Endothelial cell of umbilical vein (primary cell): ENCODE measurements around the gene SLC36A3. TPM values are rescaled to one million over a fixed set of nuclear protein-coding genes. Genes with fewer than 3 reads are reported as not detected.

Experiments used
- BruUV-seq: library from RNA; stranded (reverse); fragments of 400-500 nt; replicated peaks from 2 replicates; lab custom pipeline; 2021; lab: Mats Ljungman, UMichigan
- CTCF ChIA-PET: fragments of 300-600, 350-600 bp; sonication (Branson Sonifier 250); formaldehyde crosslinking; loops from one replicate; lab custom pipeline; 2021; ENCODE audit warnings: antibody characterized with exemption, inconsistent platforms; lab: Charles Lee
- POLR2A ChIA-PET: fragments of 300-600, 350-600 bp; sonication (Branson Sonifier 250); formaldehyde crosslinking; loops from one replicate; lab custom pipeline; 2021; ENCODE audit warnings: antibody characterized with exemption, inconsistent platforms; lab: Charles Lee
- DNase-seq: peaks from one replicate; pipeline ENCODE4 v3.0.0-alpha.2; 2011; ENCODE audit warnings: low read depth, low spot score
- FAIRE-seq: peaks from 2 replicates; lab custom pipeline; 2011; peaks lifted over from hg19 to GRCh38; lab: Jason Lieb, UNC
- H2AFZ ChIP-seq: 2 replicates; pipeline ENCODE4 v1.6.0; 2012; ENCODE audit warnings: low read depth, low read length, control low read depth, inconsistent platforms
- H3K27ac ChIP-seq: 2 replicates; pipeline ENCODE4 v1.5.1; 2011; ENCODE audit warnings: low read depth, mild to moderate bottlenecking, control low read depth, low read length, moderate library complexity; ENCODE audit not compliant: insufficient read depth
- H3K27me3 ChIP-seq, 2 experiments: 2 replicates each; pipeline versions ENCODE4 v1.6.0 to v1.6.1; 2011; ENCODE audit warnings: low read length in 2 of 2, mixed read lengths in 1 of 2; ENCODE audit not compliant: control insufficient read depth in 2 of 2, insufficient read depth in 2 of 2
- H3K36me3 ChIP-seq, 2 experiments: 2 replicates in 1 of 2; 3 replicates in 1 of 2; pipeline ENCODE4 v1.5.1; 2011; ENCODE audit warnings: low read length in 2 of 2, mild to moderate bottlenecking in 1 of 2, moderate library complexity in 1 of 2; ENCODE audit not compliant: control insufficient read depth in 2 of 2, insufficient read depth in 2 of 2; ENCODE audit errors: extremely low read depth in 1 of 2
- H3K4me1 ChIP-seq: 3 replicates; pipeline ENCODE4 v1.5.1; 2011; ENCODE audit warnings: mild to moderate bottlenecking, low read length; ENCODE audit not compliant: control insufficient read depth, insufficient read depth; ENCODE audit errors: extremely low read depth
- H3K4me2 ChIP-seq: 2 replicates; pipeline ENCODE4 v1.6.1; 2011; ENCODE audit warnings: low read length, control low read depth, mixed read lengths; ENCODE audit not compliant: insufficient read depth
- H3K4me3 ChIP-seq, 3 experiments: fragments of 200-600 bp in 1 of 3; sonication (generic), shearing (Covaris generic) in 1 of 3; replicated peaks in 1 of 3; 2 replicates each; pipeline ENCODE4 v1.5.1; 2011 to 2016; ENCODE audit warnings: control low read depth in 3 of 3, low read length in 3 of 3, mild to moderate bottlenecking in 2 of 3, inconsistent platforms in 1 of 3, low read depth in 1 of 3, moderate library complexity in 1 of 3; ENCODE audit not compliant: insufficient read depth in 1 of 3
- H3K79me2 ChIP-seq: 2 replicates; pipeline ENCODE4 v1.6.0; 2012; ENCODE audit warnings: low read length, inconsistent platforms; ENCODE audit not compliant: control insufficient read depth, insufficient read depth
- H3K9ac ChIP-seq: replicated peaks from 2 replicates; pipeline ENCODE3; 2011; ENCODE audit warnings: low read length, control low read depth; ENCODE audit not compliant: insufficient read depth; ENCODE audit errors: extremely low read depth
- H3K9me1 ChIP-seq: replicated peaks from 3 replicates; pipeline ENCODE4 v1.6.0; 2011; ENCODE audit warnings: mild to moderate bottlenecking, low read length; ENCODE audit not compliant: control insufficient read depth, insufficient read depth; ENCODE audit errors: extremely low read depth
- H3K9me3 ChIP-seq: replicated peaks from 2 replicates; pipeline ENCODE4 v1.5.1; 2012; ENCODE audit warnings: low read length, inconsistent platforms; ENCODE audit not compliant: control insufficient read depth, insufficient read depth
- H4K20me1 ChIP-seq: replicated peaks from 2 replicates; pipeline ENCODE3; 2011; ENCODE audit warnings: mild to moderate bottlenecking, low read length; ENCODE audit not compliant: control insufficient read depth, insufficient read depth; ENCODE audit errors: extremely low read depth
- CTCF ChIP-seq, 2 donors: IDR thresholded peaks; 1 replicate in 1 of 2; 2 replicates in 1 of 2; pipeline ENCODE4 v1.5.1; 2011; ENCODE audit warnings: low read length in 2 of 2, mild to moderate bottlenecking in 2 of 2, moderate library complexity in 2 of 2, control low read depth in 1 of 2, inconsistent platforms in 1 of 2, low read depth in 1 of 2; ENCODE audit not compliant: insufficient read depth in 1 of 2; ENCODE audit errors: extremely low read depth in 1 of 2
- EZH2 ChIP-seq: IDR thresholded peaks from 2 replicates; pipeline ENCODE4 v1.6.1; 2012; ENCODE audit warnings: borderline replicate concordance, low read depth, mild to moderate bottlenecking, moderate library complexity, low read length, inconsistent platforms; ENCODE audit not compliant: severe bottlenecking
- FOS ChIP-seq: IDR thresholded peaks from 2 replicates; pipeline ENCODE4 v1.6.1; 2011; ENCODE audit warnings: mild to moderate bottlenecking, low read length, moderate library complexity, borderline replicate concordance; ENCODE audit not compliant: insufficient read depth
- GATA2 ChIP-seq: IDR thresholded peaks from 2 replicates; pipeline ENCODE4 v1.7.0; 2011; ENCODE audit warnings: low read depth, mild to moderate bottlenecking, moderate library complexity, mixed read lengths, low read length; ENCODE audit not compliant: insufficient read length, insufficient read depth
- JUN ChIP-seq: IDR thresholded peaks from 2 replicates; pipeline ENCODE4 v1.6.1; 2011; ENCODE audit warnings: borderline replicate concordance, low read depth; ENCODE audit not compliant: insufficient read length, insufficient read depth
- MAX ChIP-seq: IDR thresholded peaks from 2 replicates; pipeline ENCODE4 v1.6.1; 2011; ENCODE audit not compliant: insufficient read depth, insufficient read length
- MYC ChIP-seq: IDR thresholded peaks from one replicate; pipeline ENCODE4 v1.6.1; 2011; ENCODE audit warnings: mild to moderate bottlenecking, low read depth, low read length
- POLR2A ChIP-seq: IDR thresholded peaks from 2 replicates; pipeline ENCODE4 v1.6.1; 2012; ENCODE audit warnings: low read depth, mild to moderate bottlenecking, control low read depth, low read length
- POLR2AphosphoS5 ChIP-seq: IDR thresholded peaks from 2 replicates; pipeline ENCODE4 v1.6.1; 2012; ENCODE audit warnings: low read depth, mild to moderate bottlenecking, control low read depth, low read length, moderate library complexity; ENCODE audit not compliant: insufficient read depth
- dilution Hi-C: fragments of 300-500 bp; cut with MboI; formaldehyde crosslinking; loops from one replicate; pipeline ENCODE4 v1.15.0; 2019; ENCODE audit warnings: low sequenced_read_pairs; ENCODE audit not compliant: extremely low pct_ligation_motif_present
- intact Hi-C: fragments of 100-400 bp; cut with micrococcal nuclease; formaldehyde crosslinking; loops from one replicate; pipeline ENCODE4 v1.10.0; 2022
- polyA plus RNA-seq, 4 experiments: library from polyadenylated mRNA; depleted of rRNA in 3 of 4; stranded (reverse) in 3 of 4; unstranded in 1 of 4; fragments of >200 nt; gene quantifications; 2 replicates each; pipeline versions ENCODE4 v1.2.1 to v1.2.3, GENCODE V29; 2011 to 2012; ENCODE audit warnings: missing spikeins in 1 of 4
- total RNA-seq: library from RNA; stranded (reverse); gene quantifications from 2 replicates; pipeline ENCODE4 v1.2.3, GENCODE V29; 2021

Gene SLC36A3
- total and polyA plus RNA-seq, 2 donors (not counting 3 experiments of a cell fraction or from before 2014, with no cell fraction given) = not detected

- no peaks in the 10 kb centered on the region for H4K20me1 ChIP-seq
- H3K36me3 ChIP-seq = no peaks in the 10 kb centered on the region
- no peak overlapping the region for H3K27ac ChIP-seq
- H3K9me1 ChIP-seq = no peaks in the 10 kb centered on the region
- DNase-seq (no peak), FAIRE-seq (no peak)
- peaks cover 5% of the 10 kb centered on the region for H3K4me1 ChIP-seq
- dilution Hi-C loops = no loop called here
- no peaks in the 10 kb centered on the region for H3K27me3 ChIP-seq
- no peaks in the 10 kb centered on the region for H3K79me2 ChIP-seq
- H3K4me3 ChIP-seq = no peak overlapping the region
- intact Hi-C loops = loop anchor here (10.0 kb wide), 1 partner anchor 517 kb away; the partner anchor contains the start of gene G3BP1
- H3K9me3 ChIP-seq = no peaks in the 10 kb centered on the region
- ChIA-PET POLR2A (no interaction called here), CTCF (interaction anchor here (0.9 kb wide), 1 partner anchor 8 kb away, joined by 3 read pairs; no protein-coding TSS in a partner anchor)
- no peak overlapping the region for H2AFZ ChIP-seq
- H3K4me2 ChIP-seq = no peak overlapping the region
- TF ChIP-seq JUN = no peak
- TF ChIP-seq CTCF (IDR thresholded peaks at IDR 0.05; ENCODE audit: extremely low read depth in 1 of 2, insufficient read depth in 1 of 2, low read depth in 1 of 2, low read length in 2 of 2) = no peak
- no peak for TF ChIP-seq FOS
- TF ChIP-seq MAX = no peak
- no peak for TF ChIP-seq POLR2A
- TF ChIP-seq POLR2AphosphoS5 = no peak
- no peak for TF ChIP-seq MYC
- TF ChIP-seq EZH2 = no peak
- TF ChIP-seq GATA2 = no peak
- no peak overlapping the region for H3K9ac ChIP-seq
- BruUV-seq = no TSS peak
Measured at GRCh38 chr5:151257731-151258181, 45.8 kb downstream of the SLC36A3 start.
